Measurements from ENCODE around the gene ARFGAP2.
A peak's percentile ranks its signal among the peaks of the same experiment; 100 is the strongest.

The ARFGAP2 gene

GRCh38 chr11:47166368-47166767 is 10.3 kb downstream of the ARFGAP2 start:
- Mint-ChIP-seq H3K36me3 (ENCODE audit: low read depth) (peaks cover 17% of the 10 kb centered on the region), H3K4me3 (no peak overlapping the region), H3K27ac (no peak overlapping the region), H3K9me3 (no peaks in the 10 kb centered on the region), H3K4me1 (no peaks in the 10 kb centered on the region), H3K27me3 (no peaks in the 10 kb centered on the region)
- DNase-seq (no peak), ATAC-seq (no peak)

DNA sequence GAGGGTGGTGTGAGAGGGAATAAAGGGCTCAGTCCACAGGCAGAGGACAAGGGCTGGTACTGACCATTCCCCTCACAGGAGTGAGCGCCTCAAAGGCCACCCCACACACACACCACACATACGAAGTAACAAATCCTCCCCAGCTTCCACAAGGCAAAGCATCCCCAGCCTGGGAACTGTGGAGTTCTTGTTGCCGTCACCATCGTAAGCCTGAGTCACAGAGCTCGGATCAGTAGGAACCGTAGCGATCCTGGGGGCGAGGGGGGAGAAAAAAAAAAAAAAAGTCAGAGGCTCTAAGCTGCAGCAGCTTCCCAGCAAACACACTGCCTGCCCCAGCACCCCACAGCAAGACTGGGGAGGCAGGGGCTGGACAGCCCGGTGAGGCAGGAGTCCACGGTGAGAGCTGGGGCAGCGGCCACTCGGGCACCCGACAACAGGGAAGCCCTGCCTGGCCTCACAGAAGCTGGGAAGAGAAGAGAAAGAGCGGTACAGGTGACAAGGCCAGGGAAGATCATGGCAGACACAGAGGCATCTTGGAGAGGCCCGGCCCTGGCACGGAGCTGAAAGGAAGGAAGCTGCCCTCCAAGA is 11.3 kb downstream of the ARFGAP2 start:
- H3K4me3 Mint-ChIP-seq: no peak overlapping the region
- no peaks in the 10 kb centered on the region for H3K9me3 Mint-ChIP-seq
- no peak overlapping the region for H3K27ac Mint-ChIP-seq
- H3K27me3 Mint-ChIP-seq: no peaks in the 10 kb centered on the region
- H3K4me1 Mint-ChIP-seq: no peaks in the 10 kb centered on the region
- DNase-seq (no peak), ATAC-seq (no peak)
- H3K36me3 Mint-ChIP-seq (ENCODE audit: low read depth): peaks cover 12% of the 10 kb centered on the region

DNA sequence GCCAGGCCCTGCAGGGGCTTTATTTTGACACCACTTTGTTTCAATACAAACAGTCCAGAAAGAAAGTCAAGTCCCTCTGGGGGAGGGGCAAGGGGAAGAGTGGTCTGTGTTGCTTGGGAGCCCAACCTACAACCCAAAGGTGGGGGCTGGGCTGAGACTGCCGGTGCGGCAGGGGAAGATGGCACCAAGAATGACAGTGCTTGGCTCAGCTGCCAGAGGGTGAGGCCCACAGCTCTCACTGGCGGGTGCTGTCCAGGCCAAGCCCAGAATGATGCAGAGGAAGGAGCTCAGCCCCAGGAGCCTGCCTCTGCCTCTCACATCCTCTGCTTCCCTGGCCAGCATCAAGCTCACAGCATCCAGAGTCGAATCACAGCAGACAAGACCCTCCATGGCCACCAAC is 12.4 kb downstream of the ARFGAP2 start:
- H3K27ac Mint-ChIP-seq: no peak overlapping the region
- H3K9me3 Mint-ChIP-seq: no peaks in the 10 kb centered on the region
- H3K36me3 Mint-ChIP-seq (ENCODE audit: low read depth): peaks cover 12% of the 10 kb centered on the region
- ATAC-seq (no peak), DNase-seq (no peak)
- H3K4me3 Mint-ChIP-seq: no peak overlapping the region
- H3K4me1 Mint-ChIP-seq: no peaks in the 10 kb centered on the region
- no peaks in the 10 kb centered on the region for H3K27me3 Mint-ChIP-seq

GRCh38 chr11:47163898-47164297 is 12.8 kb downstream of the ARFGAP2 start:
- Mint-ChIP-seq H3K27me3 (no peaks in the 10 kb centered on the region), H3K9me3 (no peaks in the 10 kb centered on the region), H3K4me1 (no peaks in the 10 kb centered on the region), H3K36me3 (ENCODE audit: low read depth) (peaks cover 12% of the 10 kb centered on the region), H3K4me3 (no peak overlapping the region), H3K27ac (no peak overlapping the region)
- ATAC-seq (no peak), DNase-seq (no peak)

GRCh38 chr11:47163193-47163592 is 13.5 kb downstream of the ARFGAP2 start:
- Mint-ChIP-seq H3K27me3 (no peaks in the 10 kb centered on the region), H3K4me3 (no peak overlapping the region), H3K27ac (no peak overlapping the region), H3K9me3 (no peaks in the 10 kb centered on the region), H3K4me1 (peaks cover 2% of the 10 kb centered on the region), H3K36me3 (ENCODE audit: low read depth) (peaks cover 9% of the 10 kb centered on the region)
- DNase-seq (no peak), ATAC-seq (no peak)

- H3K27me3 Mint-ChIP-seq: no peaks in the 10 kb centered on the region
- H3K4me3 Mint-ChIP-seq: no peak overlapping the region
- H3K4me1 Mint-ChIP-seq: peaks cover 2% of the 10 kb centered on the region
- no peaks in the 10 kb centered on the region for H3K9me3 Mint-ChIP-seq
- peaks cover 9% of the 10 kb centered on the region for H3K36me3 Mint-ChIP-seq (ENCODE audit: low read depth)
- no peak for ATAC-seq
- DNase-seq: no peak
- no peak overlapping the region for H3K27ac Mint-ChIP-seq
Measured at GRCh38 chr11:47162426-47162825, 14.3 kb downstream of the ARFGAP2 start.

DNA sequence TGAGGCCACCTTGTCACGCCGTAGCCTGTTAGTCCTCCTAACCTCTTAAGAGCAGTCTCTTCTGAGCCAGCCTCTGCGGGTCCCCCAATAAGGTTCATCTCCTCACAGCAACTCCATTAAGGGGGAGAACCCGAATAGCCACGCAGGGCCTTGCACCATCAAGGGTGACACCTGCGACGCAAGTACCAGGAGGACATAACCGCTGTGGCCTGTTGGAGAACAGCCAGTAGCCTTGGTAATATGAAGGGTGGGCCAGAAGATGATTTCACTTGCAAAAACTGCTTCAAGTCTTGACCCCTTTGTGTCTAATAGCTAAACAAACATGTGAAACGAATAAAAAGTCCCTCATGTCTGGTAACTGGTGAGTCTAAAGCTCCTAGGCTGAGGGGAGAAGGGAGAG is 14.8 kb downstream of the ARFGAP2 start:
- Mint-ChIP-seq H3K4me1 (peaks cover 2% of the 10 kb centered on the region), H3K9me3 (no peaks in the 10 kb centered on the region), H3K36me3 (ENCODE audit: low read depth) (peaks cover 9% of the 10 kb centered on the region), H3K27ac (peak overlapping the region; percentile 62), H3K27me3 (no peaks in the 10 kb centered on the region), H3K4me3 (no peak overlapping the region)
- DNase-seq: no peak
- ATAC-seq: no peak

GRCh38 chr11:47161134-47161854 is 15.4 kb downstream of the ARFGAP2 start:
- DNase-seq (peak; percentile 67), ATAC-seq (peak; percentile 71)
- H3K9me3 Mint-ChIP-seq: no peaks in the 10 kb centered on the region
- H3K27ac Mint-ChIP-seq: no peak overlapping the region
- H3K4me1 Mint-ChIP-seq: peaks cover 2% of the 10 kb centered on the region
- H3K36me3 Mint-ChIP-seq (ENCODE audit: low read depth): peaks cover 8% of the 10 kb centered on the region
- no peaks in the 10 kb centered on the region for H3K27me3 Mint-ChIP-seq
- no peak overlapping the region for H3K4me3 Mint-ChIP-seq

DNA sequence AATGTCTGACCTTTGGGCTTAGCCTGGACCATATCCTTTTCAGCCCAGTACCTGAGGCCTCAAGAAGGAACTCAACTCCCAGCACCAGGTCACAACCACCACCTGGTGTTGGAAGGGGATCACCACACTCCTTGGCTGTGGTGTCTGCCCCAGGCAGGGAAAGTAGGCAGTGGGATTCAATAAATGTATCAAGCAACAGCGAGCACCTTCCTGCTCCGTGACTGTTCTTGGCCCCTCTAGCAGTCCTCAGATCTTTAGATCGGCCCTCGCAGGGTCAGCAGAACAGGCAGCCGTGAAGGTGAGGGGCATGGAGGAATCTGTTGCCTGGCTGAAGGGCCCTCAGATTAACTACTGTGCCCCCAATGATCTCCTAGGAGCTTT is 15.9 kb downstream of the ARFGAP2 start:
- Mint-ChIP-seq H3K36me3 (ENCODE audit: low read depth) (peaks cover 5% of the 10 kb centered on the region), H3K9me3 (no peaks in the 10 kb centered on the region), H3K4me1 (peaks cover 2% of the 10 kb centered on the region), H3K27me3 (no peaks in the 10 kb centered on the region), H3K4me3 (no peak overlapping the region), H3K27ac (no peak overlapping the region)
- DNase-seq (no peak), ATAC-seq (no peak)

DNA sequence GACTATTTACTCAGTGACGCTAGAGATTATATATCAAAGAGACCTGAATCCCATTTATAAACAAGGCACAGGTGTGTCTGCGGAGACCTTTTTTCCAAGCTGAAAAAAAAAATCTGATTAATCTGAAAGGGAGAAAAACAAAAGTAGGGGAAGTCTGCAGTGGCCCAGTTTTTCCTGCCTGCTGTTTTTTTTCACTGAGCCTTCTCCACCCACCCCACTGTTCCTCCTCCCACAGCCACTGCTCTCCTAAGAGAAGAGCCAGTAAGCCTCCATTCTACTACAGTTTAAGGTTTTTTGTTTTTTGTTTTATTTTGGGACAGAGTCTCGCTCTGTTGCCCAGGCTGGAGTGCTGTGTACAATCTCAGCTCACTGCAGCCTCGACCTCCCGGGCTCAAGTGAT is 18.4 kb downstream of the ARFGAP2 start:
- no peaks in the 10 kb centered on the region for H3K27me3 Mint-ChIP-seq
- DNase-seq: no peak
- no peaks in the 10 kb centered on the region for H3K36me3 Mint-ChIP-seq (ENCODE audit: low read depth)
- no peak overlapping the region for H3K4me3 Mint-ChIP-seq
- no peak overlapping the region for H3K27ac Mint-ChIP-seq
- no peaks in the 10 kb centered on the region for H3K9me3 Mint-ChIP-seq
- H3K4me1 Mint-ChIP-seq: peaks cover 25% of the 10 kb centered on the region
- ATAC-seq: no peak

GRCh38 chr11:47157805-47158204 is 18.9 kb downstream of the ARFGAP2 start:
- Mint-ChIP-seq H3K9me3 (no peaks in the 10 kb centered on the region), H3K4me3 (no peak overlapping the region), H3K27me3 (no peaks in the 10 kb centered on the region), H3K4me1 (peaks cover 29% of the 10 kb centered on the region), H3K36me3 (ENCODE audit: low read depth) (no peaks in the 10 kb centered on the region), H3K27ac (no peak overlapping the region)
- DNase-seq (no peak), ATAC-seq (no peak)

GRCh38 chr11:47156951-47157350 is 19.7 kb downstream of the ARFGAP2 start:
- DNase-seq (no peak), ATAC-seq (no peak)
- no peak overlapping the region for H3K27ac Mint-ChIP-seq
- H3K27me3 Mint-ChIP-seq: no peaks in the 10 kb centered on the region
- H3K9me3 Mint-ChIP-seq: no peaks in the 10 kb centered on the region
- H3K4me3 Mint-ChIP-seq: no peak overlapping the region
- H3K4me1 Mint-ChIP-seq: peaks cover 32% of the 10 kb centered on the region
- no peaks in the 10 kb centered on the region for H3K36me3 Mint-ChIP-seq (ENCODE audit: low read depth)

DNA sequence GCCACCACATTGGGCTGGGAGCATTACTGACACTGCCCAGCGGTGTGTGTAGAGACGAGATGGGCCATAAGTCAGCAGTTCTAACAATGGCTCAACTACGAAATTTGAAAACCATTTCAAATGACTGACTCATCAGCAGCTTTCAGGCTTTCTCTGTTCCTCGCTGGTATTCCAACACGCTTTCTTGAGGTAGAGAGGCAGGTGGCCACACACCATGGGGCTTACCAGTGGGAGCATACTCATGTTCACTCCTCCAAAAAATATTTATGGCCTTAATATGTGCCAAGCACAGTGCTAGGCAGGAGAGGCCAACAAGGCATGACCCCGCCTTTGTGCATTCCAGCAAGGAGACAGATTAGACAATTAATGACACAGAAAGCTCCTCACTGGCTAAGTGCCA is 20.3 kb downstream of the ARFGAP2 start:
- Mint-ChIP-seq H3K4me1 (peaks cover 32% of the 10 kb centered on the region), H3K27me3 (no peaks in the 10 kb centered on the region), H3K4me3 (no peak overlapping the region), H3K36me3 (ENCODE audit: low read depth) (no peaks in the 10 kb centered on the region), H3K9me3 (no peaks in the 10 kb centered on the region), H3K27ac (no peak overlapping the region)
- DNase-seq: no peak
- ATAC-seq: no peak

- no peak for ATAC-seq
- H3K4me3 Mint-ChIP-seq: no peak overlapping the region
- DNase-seq: no peak
- H3K4me1 Mint-ChIP-seq: peaks cover 32% of the 10 kb centered on the region
- H3K27ac Mint-ChIP-seq: no peak overlapping the region
- H3K36me3 Mint-ChIP-seq (ENCODE audit: low read depth): no peaks in the 10 kb centered on the region
- no peaks in the 10 kb centered on the region for H3K27me3 Mint-ChIP-seq
- H3K9me3 Mint-ChIP-seq: no peaks in the 10 kb centered on the region
Measured at GRCh38 chr11:47155879-47156278, 20.8 kb downstream of the ARFGAP2 start.

DNA sequence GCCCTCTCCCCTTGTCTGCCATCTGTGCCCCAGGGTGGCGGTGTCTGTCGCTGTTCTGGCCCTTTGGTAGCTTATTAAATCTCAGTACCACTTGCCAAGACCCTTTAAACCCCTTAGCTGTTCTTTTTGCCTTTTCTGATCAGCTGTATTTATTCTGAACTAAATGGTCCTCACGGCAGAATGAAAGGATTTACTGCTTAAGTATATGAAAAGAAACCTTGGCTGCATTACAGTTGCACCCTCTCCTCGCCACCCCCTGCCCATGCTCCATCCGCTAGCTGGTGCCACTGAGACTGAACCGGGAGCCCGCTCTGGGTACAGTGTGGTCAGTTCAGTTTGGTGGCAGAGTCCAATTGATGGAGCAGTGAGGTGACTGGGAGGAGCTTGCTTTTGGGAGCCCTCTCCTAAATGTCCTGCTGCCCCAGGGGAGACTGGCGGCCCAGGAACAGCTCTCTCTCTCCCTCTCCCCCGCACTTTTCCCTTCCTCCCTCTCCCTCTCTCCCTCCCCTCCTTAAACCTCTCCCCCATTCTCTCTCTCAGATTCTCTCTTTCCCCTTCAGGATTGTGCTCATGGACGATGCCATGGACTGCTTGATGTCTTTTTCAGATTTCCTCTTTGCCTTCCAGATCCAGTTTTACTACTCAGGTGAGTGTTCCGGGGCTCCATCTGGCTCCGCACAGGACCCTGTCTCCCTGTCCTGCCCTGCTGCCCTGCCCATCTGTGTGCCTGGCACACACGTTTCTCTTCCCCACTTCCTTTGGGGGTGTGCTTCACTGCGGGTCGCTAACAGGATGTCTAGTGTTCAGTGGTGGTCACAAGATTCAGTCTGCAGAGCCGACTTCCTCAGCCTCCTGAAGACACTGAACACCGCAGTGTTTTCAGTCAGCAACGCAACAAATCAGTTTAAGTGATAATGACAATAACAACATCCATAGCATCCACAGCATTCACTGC is 21.8 kb downstream of the ARFGAP2 start:
- H3K4me3 Mint-ChIP-seq: no peak overlapping the region
- no peaks in the 10 kb centered on the region for H3K36me3 Mint-ChIP-seq (ENCODE audit: low read depth)
- ATAC-seq: peak; percentile 47
- peaks cover 32% of the 10 kb centered on the region for H3K4me1 Mint-ChIP-seq
- DNase-seq: peak; percentile 23
- H3K27ac Mint-ChIP-seq: peak overlapping the region; percentile 38
- no peaks in the 10 kb centered on the region for H3K27me3 Mint-ChIP-seq
- H3K9me3 Mint-ChIP-seq: no peaks in the 10 kb centered on the region
